Stimulated activated CD4-positive, alpha-beta T cell treated with anti-CD3 and anti-CD28 coated beads, Interleukin-15, amount 100 ng/mL, for 24 hours (primary cell): Measurements from ENCODE around the gene TCL1A.

ENCODE experiments used
- DNase-seq: peaks from one replicate; pipeline ENCODE4 v3.0.0-alpha.2; 2020

TCL1A gene

DNA sequence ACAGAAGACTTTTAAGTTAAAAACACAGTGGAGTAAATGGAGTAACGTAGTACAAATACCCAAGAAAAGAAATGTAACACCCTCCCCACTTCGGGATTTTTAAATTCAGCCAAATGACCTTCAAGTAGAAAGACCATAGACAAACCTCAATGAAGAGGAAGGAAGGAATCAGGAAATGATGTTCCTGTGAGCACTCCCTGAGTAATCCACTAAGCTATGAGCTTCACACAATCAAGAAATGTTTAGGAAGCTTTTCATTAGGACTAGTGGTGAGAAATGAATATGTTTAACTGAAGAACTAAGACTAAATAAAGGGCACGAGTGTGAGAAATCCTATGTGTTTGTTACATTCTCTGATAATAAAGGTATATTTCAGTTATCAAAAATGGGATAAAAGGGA lies 10.1 kb downstream of the TCL1A start:
- DNase-seq = no peak

DNA sequence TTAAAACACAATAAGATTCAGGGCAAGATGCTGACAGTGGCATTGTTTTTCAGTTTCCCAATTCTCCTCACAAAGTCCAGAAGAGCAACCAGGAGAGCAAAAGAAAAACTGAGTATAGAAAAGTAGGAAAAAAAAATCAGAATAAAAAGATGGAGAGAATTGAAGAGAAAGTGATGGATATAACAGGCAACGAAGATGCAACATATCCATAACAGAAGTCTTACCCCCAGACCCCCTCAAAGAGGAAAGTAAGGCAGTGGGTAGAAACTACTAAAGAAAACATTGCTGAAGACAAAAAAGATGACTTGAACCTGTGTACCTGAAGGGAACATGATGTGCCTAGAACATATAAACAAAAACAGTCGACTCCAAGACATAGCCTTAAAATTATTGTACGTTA lies 10.6 kb downstream of the TCL1A start:
- no peak for DNase-seq

DNA sequence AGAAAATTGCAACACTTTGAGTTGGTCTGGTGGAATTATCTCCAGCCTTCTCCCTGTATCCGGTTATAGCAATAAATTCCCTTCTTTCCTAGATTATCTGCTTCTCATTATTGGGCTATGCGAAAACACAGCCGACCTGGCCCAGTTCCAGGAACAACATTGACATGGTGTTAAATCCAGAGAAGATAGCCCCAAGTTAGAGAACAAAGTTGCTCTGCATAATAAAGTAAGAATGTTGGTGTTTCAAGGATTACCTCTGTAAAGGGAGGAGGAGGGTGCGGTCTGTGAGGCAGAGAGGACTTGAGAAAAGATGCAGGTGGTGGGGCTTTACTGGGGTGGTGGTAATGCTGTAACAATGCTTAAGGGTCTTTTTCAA lies 12.1 kb downstream of the TCL1A start:
- no peak for DNase-seq

DNA sequence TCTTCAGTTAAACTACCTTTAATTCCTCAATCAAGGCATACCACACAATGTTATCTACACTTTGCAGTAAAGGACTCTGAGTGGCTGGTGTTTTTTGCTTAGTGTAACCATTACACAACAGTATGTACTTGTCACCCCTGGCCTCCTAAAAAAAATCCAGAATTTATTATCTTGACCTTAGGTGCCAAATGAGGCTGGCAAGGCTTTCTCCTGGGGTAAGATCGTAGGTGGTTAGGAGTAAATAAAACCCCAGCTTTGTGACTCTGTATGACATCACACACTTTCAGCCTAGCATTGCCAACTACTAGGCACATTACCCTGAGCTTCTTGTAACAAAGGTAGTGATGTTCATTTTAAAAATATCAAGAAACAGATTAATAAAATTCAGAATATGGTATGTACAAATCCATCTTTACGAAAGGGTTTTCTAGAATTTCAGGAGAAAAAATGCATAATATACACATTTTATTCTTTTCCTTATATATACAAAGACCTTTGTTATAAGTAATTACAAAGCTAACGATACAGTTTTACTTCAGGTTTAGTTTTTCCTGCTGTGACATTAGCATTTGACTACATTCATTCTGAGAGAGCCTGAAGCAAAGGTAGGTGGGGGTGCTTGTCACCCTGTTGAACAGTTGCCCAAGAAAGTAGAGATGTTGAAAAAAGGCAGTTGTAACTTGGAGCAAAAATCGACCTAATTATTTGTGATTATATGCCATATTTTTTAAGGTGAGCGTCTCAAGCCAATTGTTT lies 13.5 kb downstream of the TCL1A start:
- no peak for DNase-seq

DNA sequence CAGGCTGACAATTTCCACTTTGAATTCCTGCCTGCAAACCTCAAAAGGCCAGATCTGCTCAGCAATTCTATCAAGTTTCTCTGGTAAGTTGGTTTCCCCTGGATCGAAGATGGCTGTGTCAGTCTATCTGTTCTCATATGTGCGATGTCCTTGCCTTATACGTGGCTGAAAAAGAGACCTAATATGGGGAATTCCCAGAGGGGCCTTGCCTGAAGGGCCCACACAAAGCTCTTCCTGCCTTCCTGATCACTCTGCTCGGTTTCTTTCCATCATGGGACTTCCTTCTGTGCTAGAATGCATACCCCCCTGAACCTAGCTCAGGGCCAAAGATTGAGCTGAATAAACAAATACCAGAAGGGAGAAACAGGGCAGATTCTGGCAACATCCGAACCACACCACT lies 14.5 kb downstream of the TCL1A start:
- DNase-seq = no peak

DNA sequence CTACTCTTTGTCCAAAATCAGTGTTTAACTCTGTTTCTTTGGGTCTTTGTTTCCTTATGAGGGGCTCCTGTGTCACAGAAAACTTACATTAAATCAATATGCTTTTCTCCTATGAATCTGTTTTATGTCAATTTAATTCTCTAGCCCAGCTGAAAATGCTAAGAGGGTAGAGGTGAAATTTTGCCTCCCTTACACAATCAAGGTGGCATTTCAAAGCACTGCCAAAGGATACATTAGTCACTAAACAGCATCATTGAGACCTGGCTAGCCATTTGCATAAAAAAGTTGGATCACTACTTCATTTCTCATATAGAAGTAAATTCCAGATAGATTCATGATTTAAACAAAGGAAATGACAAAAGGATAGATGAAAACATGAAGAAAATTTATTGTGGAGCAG lies 15.6 kb downstream of the TCL1A start:
- DNase-seq = no peak

DNA sequence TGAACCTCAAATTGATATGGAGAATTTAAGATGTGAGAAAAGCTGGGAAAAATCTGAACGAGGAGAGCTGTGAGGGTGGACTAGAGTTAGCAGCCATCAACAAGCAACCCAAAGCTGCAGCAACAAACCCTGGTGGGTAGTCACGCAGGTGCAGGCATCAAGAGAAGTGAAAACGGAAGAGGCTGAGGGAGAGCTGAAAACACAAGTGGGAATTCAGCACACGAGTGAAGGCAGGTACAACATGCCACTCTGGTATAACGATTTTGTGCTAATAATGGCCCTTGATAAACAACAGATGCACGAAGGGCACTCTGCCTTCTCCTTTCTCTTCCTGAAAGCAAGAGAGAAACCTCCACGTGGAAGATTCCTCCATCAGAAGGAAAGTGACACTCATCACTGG lies 16.2 kb downstream of the TCL1A start:
- DNase-seq = no peak

DNA sequence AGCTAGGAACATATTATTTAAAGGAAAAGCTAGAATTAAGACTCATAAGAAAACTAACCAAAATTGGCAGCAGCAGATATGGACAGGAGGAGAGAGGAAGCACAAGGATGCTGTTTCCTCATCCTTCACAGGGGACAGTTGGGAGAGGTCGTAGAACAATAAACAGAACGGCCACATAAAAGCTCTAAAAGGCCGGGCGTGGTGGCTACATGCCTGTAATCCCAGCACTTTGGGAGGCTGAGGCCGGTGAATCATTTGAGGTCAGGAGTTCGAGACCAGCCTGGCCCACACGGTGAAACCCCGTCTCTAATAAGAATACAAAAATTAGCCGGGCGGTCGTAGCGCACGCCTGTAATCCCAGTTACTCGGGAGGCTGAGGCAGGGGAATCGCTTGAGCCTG lies 17.2 kb downstream of the TCL1A start:
- DNase-seq = no peak

DNA sequence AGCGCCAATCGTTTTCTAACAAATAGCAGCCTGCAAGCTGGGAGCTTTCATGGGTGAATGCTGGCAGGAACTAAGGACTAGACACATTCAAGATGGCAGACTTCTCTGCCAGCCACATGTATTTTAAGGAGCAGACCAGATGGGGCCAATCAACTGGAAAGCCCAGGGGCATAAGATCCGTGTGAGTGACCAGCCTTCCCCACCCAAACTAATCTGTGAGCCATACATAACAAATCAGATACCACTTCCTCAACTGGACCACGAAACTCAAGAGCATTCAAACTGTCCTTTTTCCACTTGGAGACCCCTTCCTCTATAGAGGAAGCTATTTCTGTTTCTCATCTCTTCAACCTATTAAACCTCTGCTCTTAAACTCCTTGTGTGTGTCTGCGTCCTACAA lies 18.0 kb downstream of the TCL1A start:
- DNase-seq = no peak

DNA sequence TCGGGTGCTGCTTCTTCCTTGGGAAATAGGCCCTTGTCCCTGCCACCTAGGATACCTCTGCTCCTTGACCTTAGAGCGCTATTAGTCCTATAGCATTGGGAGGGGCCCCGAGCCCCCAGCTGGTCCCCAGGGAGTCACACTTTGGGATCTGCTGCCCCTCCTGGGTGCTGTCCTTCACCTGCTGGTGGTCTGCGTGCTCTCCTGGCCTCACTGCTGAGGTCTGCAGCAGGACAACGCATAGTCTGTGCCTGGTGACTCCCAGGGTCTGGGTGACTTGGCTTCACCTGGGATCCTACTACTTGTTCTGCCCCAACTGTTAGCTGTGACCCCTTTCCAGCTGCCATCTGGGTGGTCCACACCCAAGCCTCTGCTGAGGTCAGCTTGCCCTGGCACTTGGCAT lies 18.9 kb downstream of the TCL1A start:
- no peak for DNase-seq

DNA sequence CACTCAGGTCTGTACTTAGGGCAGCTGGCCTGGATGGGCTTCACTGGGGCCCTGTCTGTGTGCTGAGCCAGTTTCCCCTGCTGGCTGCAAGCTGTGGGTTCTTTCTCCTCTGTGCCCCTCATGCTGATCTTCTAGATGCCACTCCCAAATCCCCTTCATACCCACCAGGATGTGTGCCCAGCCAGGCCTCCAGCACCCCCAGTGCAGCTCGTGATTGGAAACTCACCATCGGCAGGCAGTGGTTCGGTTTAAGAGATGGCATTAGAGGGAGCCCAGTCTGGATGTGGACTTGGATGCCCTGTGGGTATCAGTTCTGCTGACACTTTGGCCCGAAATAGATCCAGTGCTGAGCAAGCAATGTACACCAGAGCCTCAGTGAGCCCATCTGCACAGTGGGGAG lies 21.8 kb downstream of the TCL1A start:
- no peak for DNase-seq

DNA sequence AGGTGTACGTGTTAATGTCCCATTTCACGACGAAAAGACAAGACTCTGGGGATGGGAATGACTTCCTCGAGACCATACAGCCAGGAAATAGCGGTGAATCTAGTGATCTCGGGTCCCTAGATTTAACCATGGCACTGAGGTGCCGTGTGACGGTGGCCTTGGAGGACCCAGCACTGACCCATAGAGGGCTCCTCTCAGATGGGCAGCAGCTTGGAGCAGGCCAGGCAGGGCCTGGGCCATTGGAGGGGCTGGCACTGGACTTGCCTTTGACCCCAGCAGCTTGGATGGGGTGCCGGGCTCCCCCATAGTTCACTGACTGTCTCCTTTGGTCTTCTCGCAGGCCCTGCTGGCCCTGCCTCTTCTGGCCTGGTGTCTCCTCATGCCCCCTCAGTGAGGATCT lies 22.3 kb downstream of the TCL1A start:
- DNase-seq = no peak

DNA sequence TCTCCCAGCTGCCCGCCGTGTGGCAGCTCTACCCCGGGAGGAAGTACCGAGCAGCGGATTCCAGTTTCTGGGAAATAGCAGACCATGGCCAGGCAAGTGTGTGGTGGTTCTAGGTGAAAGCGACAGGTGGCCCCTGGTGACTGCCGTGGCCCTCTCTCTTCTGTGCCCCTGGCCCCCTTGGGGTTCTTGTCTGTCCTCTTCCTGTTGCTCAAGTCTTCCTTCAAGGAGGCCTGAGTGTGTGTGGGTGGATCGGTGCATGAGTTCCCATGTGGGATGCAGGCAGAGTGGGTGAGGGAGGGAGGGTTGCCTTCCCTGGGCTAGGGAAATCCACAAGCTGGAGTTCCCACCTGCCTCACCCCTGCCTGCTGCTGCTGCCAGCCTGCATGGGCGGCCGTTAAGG lies 23.1 kb downstream of the TCL1A start:
- no peak for DNase-seq

DNA sequence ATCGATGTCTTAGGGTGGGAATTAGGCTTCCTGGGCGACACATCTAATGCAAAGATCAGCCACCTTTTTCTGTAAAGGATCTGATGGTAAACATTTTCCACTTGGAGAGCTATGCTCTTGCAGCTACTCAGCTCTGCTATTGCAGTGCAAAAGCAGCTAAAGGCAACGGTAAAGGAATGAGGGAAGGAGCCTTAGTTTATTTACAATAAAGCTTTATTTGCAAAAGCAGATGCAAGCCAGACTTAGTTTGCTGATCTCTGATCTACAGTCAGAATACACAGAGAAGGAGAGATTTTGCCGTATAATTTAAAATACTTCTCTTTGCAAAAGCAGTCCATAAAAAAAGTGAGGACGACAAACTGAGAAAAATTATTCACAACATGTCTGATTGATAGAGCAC lies 24.5 kb downstream of the TCL1A start:
- DNase-seq = no peak

DNA sequence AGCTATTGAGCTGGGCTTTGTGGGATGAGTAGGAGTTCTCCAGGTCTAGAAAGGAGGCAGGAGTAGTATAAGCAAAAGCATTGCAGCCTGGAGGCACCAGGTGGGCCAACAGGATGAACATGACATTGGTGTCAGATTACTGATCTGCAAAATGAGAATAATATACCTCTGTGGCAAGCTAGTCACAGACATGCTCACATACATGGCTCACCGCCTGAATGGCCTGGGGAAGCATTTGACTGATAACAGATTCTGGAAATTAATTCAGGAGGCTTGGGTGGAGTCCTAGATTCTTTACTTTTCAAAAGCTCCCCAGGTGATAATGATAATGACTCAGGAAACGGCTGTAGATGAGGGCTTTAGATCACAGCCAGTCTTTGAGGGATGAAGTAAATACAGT lies 27.0 kb downstream of the TCL1A start:
- no peak for DNase-seq

DNA sequence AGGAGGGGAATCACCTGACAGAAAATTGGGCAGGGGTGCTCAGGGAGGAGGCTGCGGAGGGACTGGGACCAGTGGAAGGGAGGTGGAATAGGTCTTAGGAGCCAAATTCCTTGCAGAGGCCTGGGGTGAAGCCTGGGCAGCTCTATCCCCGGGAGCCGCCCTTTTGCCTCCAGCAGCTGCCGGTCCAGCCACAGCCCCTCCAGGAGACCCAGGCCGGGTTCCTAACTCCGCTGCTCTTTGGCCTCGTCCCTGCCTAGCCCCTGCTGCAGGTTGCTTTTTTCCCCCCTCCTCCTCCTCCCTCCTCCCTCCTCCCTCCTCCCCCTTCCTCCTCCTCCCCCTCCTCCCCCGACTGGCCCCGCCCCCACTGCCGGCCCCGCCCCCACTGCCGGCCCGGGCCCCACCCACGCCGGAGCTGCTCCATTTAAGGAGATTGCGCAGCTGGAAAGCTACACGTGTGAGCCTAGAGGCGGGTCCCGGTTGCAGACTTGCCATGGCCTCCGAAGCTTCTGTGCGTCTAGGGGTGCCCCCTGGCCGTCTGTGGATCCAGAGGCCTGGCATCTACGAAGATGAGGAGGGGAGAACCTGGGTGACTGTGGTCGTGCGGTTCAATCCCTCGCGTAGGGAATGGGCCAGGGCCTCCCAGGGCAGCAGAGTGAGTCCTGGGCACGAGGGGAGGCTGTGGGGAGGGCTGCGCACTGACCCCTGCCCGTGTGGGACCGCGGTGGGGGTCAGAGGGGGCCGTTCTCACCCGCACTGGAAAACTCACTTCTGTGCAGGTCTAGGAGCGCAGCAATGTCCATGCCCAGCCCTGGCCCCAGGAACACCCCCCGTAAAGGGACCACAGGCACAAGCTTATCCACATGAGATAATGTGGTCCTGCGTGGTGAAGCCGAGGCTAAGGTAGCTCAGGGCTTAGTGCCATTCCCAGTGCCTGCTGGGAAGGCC lies 27.7 kb downstream of the TCL1A start, which contains the start of gene TCL1B:
TCL1B (plus strand) TSS at position 449 of the 945 bp plus-strand sequence; CDS start at position 491, 42 bp downstream.
- no peak for DNase-seq

DNA sequence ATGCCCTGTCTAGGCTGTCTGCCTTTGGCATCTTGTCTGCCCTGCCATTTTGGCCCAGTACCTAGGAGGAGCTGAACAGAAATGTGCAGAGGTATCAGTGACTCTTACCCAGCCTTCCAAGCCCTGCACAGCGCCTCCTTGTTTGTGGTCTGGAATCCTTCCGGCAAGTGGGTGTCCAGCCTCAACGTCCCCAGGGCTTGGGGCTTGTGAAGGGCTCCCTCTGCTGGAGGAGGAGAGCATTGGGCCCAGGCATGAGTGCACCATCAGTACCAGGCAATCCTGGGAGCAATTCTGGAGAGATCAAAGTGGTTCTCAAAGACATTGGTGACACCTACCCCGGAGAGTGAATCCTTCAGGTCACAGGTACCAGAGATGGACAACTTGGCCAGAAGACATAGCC lies 30.1 kb downstream of the TCL1A start:
- DNase-seq = peak; percentile 46

DNA sequence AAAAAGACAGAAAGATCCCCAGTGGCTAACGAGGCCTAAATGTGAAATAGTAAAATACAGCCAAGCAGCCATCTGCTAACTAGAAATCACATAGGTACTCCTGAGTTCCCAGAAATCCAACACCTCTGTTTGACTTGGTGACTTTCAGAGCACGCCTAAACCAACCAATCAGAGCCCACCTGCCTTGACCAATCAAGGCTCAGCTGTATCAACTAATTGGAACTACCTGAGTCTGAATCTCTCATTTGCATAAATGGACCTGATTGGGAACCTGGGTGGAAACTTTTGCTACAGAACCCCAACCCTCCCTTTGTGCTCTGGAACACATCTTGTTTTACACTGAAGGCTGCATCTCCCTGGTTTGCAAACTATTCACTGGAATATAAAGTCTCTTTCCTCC lies 32.8 kb downstream of the TCL1A start:
- DNase-seq = no peak

DNA sequence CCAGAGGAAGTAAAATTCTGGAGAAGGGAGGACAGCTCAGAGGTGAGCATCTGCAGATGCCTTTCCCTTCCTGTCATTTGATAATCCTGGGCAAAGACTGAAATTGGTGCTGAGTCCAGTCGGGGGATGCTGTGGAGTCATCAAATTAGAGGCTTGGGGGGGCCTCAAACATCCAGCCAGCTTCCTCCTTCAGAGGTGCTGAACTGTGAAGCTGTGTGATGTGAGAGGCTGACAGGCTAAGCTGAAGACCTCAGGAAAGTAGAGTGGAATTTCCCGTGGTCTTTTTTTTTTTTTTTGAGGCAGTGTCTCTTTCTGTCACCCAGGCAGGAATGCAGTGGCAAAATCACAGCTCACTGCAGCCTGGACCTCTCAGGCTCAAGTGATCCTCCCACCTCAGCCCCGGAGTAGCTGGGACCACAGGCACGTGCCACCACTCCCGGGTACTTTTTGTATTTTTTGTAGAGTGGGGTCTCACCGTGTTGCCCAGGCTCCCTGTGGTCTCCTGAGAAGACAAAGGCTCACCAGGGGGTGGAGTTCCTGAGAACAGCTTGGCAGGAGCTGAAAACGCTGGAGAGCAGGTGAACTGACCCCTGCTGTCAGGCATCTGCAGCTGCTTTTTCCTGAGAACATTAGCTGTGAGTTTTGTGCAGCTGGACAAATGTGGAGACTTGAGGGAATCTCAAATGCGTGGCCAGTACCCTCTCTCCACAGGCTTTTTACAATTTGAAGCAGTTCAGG lies 33.8 kb downstream of the TCL1A start:
- DNase-seq = no peak

DNA sequence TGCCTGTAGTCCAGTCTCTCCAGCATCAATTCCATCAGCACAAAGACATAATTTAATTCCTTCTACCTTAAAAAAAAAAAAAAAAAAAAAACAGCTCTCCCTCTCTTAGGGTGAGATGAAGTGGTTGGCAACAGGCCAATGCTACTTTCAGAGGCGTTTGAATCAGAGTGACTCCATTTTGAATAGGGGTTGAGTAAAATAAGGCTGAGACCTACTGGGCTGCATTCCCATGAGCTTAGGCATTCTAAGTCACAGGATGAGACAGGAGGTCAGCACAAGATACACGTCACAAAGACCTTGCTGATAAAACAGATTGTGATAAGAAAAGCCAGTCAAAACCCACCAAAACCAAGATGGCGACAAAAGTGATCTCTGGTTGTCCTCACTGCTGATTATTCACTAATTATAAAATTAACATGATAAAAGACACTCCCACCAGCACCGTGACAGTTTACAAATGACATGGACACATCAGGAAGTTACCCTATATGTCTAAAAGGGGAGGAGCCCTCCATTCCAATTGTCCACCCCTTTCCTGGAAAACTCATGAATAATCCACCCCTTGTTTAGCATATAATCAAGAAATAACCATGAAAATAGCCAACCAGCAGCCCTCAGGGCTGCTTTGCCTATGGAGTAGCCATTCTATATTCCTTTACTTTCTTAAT lies 34.6 kb downstream of the TCL1A start:
- DNase-seq = no peak

DNA sequence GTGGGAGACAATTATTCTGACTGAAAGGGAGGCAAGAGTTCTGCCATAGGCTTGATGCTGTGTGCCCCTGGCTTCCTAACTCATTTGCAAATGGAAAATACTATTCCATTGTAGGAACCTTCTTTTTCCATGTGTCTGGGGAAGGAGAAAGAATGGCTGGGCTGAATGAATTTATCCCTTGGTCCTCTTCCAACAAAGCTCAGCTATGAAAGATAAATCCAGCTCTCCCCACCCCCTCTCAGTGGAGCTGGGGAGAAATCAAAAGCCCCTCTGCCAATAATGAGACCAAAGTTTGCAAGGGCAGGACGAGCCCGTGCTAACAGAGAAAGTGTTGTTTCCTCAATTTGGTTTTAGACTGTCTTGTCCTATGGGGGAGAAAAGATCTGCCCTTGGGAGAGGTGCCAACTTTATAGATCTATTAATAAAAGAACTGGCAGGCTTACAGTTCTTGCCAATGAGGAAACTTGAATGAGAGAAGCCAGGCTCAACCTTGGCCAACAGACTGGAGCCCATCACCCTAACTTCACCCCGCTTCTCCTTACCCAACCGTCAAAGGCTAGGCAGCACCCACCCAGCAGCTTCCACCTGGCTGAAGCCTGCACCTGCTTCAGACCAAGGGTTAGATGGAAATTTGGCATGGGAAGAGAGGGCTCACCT lies 36.6 kb downstream of the TCL1A start:
- no peak for DNase-seq

DNA sequence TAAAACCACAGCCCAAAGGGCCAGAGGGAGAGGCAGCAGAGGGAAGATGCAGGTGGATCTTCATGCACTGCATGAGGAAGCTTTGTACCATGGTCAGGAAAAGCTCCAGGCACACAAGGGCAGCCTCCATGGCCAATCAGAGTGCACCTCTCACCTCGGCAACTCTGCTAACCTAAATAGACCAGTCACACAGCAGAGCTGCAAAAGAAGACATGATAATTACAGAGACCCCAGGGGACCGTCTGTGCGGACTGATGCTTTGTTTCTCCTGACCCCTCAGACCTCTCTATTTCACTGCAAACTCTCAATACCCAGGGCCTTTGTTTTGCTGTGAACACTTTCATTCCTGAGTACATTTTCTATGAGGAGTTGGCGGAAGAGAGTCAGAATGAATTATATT lies 38.4 kb downstream of the TCL1A start:
- DNase-seq = no peak
